HCT116 (cell line): Measurements from ENCODE around the gene DRICH1. TPM values are rescaled to one million over a fixed set of nuclear protein-coding genes. Genes with fewer than 3 reads are reported as not detected.

Experiments
- ATAC-seq: fragments of 200-7000 bp; cut with Tn5 transposase; 2 replicates; pipeline ENCODE4 v1.9.1; 2020; ENCODE audit warnings: mild to moderate bottlenecking, moderate library complexity
- BruUV-seq: library from RNA; stranded (reverse); fragments of 400-500 nt; replicated peaks from 2 replicates; lab custom pipeline; 2021; lab: Mats Ljungman, UMichigan
- CTCF ChIA-PET: fragments of 300-600 bp; sonication (Branson Sonifier 250); formaldehyde crosslinking; loops from one replicate; lab custom pipeline; 2021; ENCODE audit warnings: antibody characterized with exemption; lab: Charles Lee
- POLR2A ChIA-PET: fragments of 300-600, 350-600 bp; sonication (Branson Sonifier 250); formaldehyde crosslinking; loops from one replicate; lab custom pipeline; 2021; ENCODE audit warnings: antibody characterized with exemption; lab: Charles Lee
- RAD21 ChIA-PET, 2 experiments: fragments of 300-600 bp; sonication (Branson Sonifier 250); formaldehyde crosslinking; loops; one replicate each; lab custom pipeline; 2023; ENCODE audit warnings: low total read pairs in 2 of 2; ENCODE audit not compliant: uncharacterized antibody in 2 of 2, unreplicated experiment in 2 of 2, low non-redundant PET in 1 of 2; lab: Charles Lee
- DNase-seq: peaks from one replicate; pipeline ENCODE4 v3.0.0-alpha.2; 2010; ENCODE audit warnings: low read depth, low spot score
- H2AFZ ChIP-seq: fragments of 200-600 bp; shearing (Covaris generic), sonication (generic); 2 replicates; pipeline ENCODE4 v1.6.1; 2017; ENCODE audit warnings: low read depth, mixed run types, mixed read lengths, antibody characterized with exemption, low read length; ENCODE audit not compliant: poor library complexity, severe bottlenecking
- H3K27ac ChIP-seq: 2 replicates; pipeline ENCODE4 v1.5.1; 2012; ENCODE audit warnings: low read depth, low read length
- H3K27me3 ChIP-seq: fragments of 200-600 bp; sonication (generic); 2 replicates; pipeline ENCODE4 v1.6.1; 2016; ENCODE audit warnings: mixed run types, low read length, mixed read lengths; ENCODE audit not compliant: insufficient read depth
- H3K36me3 ChIP-seq, 2 experiments: fragments of 200-500 bp in 1 of 2; fragments of 200-600 bp in 1 of 2; sonication (Bioruptor generic) in 1 of 2; sonication (generic) in 1 of 2; 2 replicates each; pipeline versions ENCODE4 v1.5.1 to v1.6.1; 2014 to 2016; ENCODE audit warnings: low read length in 2 of 2, inconsistent platforms in 1 of 2, mixed read lengths in 1 of 2, mixed run types in 1 of 2; ENCODE audit not compliant: insufficient read depth in 2 of 2, control insufficient read depth in 1 of 2
- H3K4me1 ChIP-seq, 2 experiments: fragments of 200-600 bp in 1 of 2; sonication (generic) in 1 of 2; 2 replicates each; pipeline versions ENCODE4 v1.5.1 to v1.6.1; 2012 to 2017; ENCODE audit warnings: low read length in 2 of 2, inconsistent platforms in 1 of 2, mild to moderate bottlenecking in 1 of 2, mixed read lengths in 1 of 2, mixed run types in 1 of 2, moderate library complexity in 1 of 2; ENCODE audit not compliant: insufficient read depth in 2 of 2, control insufficient read depth in 1 of 2
- H3K4me2 ChIP-seq: fragments of 200-600 bp; sonication (generic); 2 replicates; pipeline ENCODE4 v1.6.1; 2017; ENCODE audit warnings: mixed run types, low read length, mixed read lengths
- H3K4me3 ChIP-seq, 2 experiments: fragments of 200-600 bp in 1 of 2; sonication (generic) in 1 of 2; replicated peaks in 1 of 2; 2 replicates each; pipeline ENCODE4 v1.5.1; 2011 to 2016; ENCODE audit warnings: low read length in 2 of 2, control low read depth in 1 of 2, low read depth in 1 of 2, mild to moderate bottlenecking in 1 of 2, mixed read lengths in 1 of 2, mixed run types in 1 of 2
- H3K79me2 ChIP-seq: fragments of 200-600 bp; sonication (generic); 2 replicates; pipeline ENCODE4 v1.6.1; 2017; ENCODE audit warnings: mild to moderate bottlenecking, mixed run types, low read length, moderate library complexity, mixed read lengths; ENCODE audit not compliant: insufficient read depth
- H3K9ac ChIP-seq: fragments of 200-600 bp; sonication (generic); 2 replicates; pipeline ENCODE4 v1.6.1; 2016; ENCODE audit warnings: low read length, mixed read lengths
- H3K9me2 ChIP-seq: fragments of 200-600 bp; sonication (generic), shearing (Covaris generic); 2 replicates; pipeline ENCODE4 v1.6.1; 2017; ENCODE audit warnings: mixed run types, mild to moderate bottlenecking, moderate library complexity; ENCODE audit not compliant: insufficient read depth
- H3K9me3 ChIP-seq, 2 experiments: fragments of 200-500 bp in 1 of 2; fragments of 200-600 bp in 1 of 2; sonication (Bioruptor generic) in 1 of 2; sonication (generic) in 1 of 2; 2 replicates each; pipeline ENCODE4 v1.6.1; 2014 to 2017; ENCODE audit warnings: low read length in 2 of 2, mixed read lengths in 2 of 2, inconsistent platforms in 1 of 2, low read depth in 1 of 2, mild to moderate bottlenecking in 1 of 2, mixed run types in 1 of 2, moderate library complexity in 1 of 2; ENCODE audit not compliant: control insufficient read depth in 1 of 2, insufficient read depth in 1 of 2
- H4K20me1 ChIP-seq: fragments of 200-600 bp; sonication (generic), shearing (Covaris generic); 2 replicates; pipeline ENCODE4 v1.6.1; 2017; ENCODE audit warnings: mixed run types, mild to moderate bottlenecking, moderate library complexity; ENCODE audit not compliant: insufficient read depth
- CBX3 ChIP-seq: IDR thresholded peaks from 2 replicates; pipeline ENCODE4 v1.6.1; 2012; ENCODE audit warnings: low read depth
- CTCF ChIP-seq, 3 experiments: fragments of 200-600 bp in 1 of 3; sonication (generic) in 1 of 3; IDR thresholded peaks in 2 of 3; conservative IDR thresholded peaks in 1 of 3; 2 replicates each; pipeline ENCODE4 v1.5.1; 2012 to 2017; ENCODE audit warnings: low read depth in 2 of 3, low read length in 2 of 3, antibody characterized with exemption in 1 of 3, borderline replicate concordance in 1 of 3, control low read depth in 1 of 3, mild to moderate bottlenecking in 1 of 3, mixed read lengths in 1 of 3, mixed run types in 1 of 3, moderate library complexity in 1 of 3; ENCODE audit not compliant: insufficient read depth in 1 of 3
- EZH2 ChIP-seq: fragments of 200-600 bp; sonication (generic); IDR thresholded peaks from 2 replicates; pipeline ENCODE4 v1.6.1; 2017; ENCODE audit warnings: antibody characterized with exemption, mixed run types
- EZH2phosphoT487 ChIP-seq: fragments of 200-600 bp; IDR thresholded peaks from 2 replicates; pipeline ENCODE4 v1.6.1; 2018; ENCODE audit warnings: antibody characterized with exemption, borderline replicate concordance
- MAX ChIP-seq: IDR thresholded peaks from 2 replicates; pipeline ENCODE4 v1.6.1; 2012
- SIN3A ChIP-seq: IDR thresholded peaks from 2 replicates; pipeline ENCODE4 v1.6.1; 2012; ENCODE audit warnings: low read depth
- SRF ChIP-seq: IDR thresholded peaks from 2 replicates; pipeline ENCODE4 v1.6.1; 2012; ENCODE audit warnings: low read depth
- TCF7L2 ChIP-seq: IDR thresholded peaks from 2 replicates; pipeline ENCODE4 v1.7.0; 2011; ENCODE audit warnings: borderline replicate concordance, inconsistent platforms; ENCODE audit not compliant: insufficient read depth, insufficient read length; ENCODE audit errors: extremely low read depth
- YY1 ChIP-seq: IDR thresholded peaks from 2 replicates; pipeline ENCODE4 v1.6.1; 2011; ENCODE audit warnings: low read length, low read depth, moderate library complexity, mild to moderate bottlenecking; ENCODE audit not compliant: insufficient replicate concordance; ENCODE audit errors: extremely low read depth
- ZNF274 ChIP-seq: fragments of 200-500 bp; sonication (Bioruptor generic); IDR thresholded peaks from 2 replicates; pipeline ENCODE4 v1.6.1; 2014; ENCODE audit warnings: mild to moderate bottlenecking, low read depth, low read length, inconsistent platforms
- intact Hi-C: fragments of 100-400 bp; cut with micrococcal nuclease; formaldehyde crosslinking; loops from 2 replicates; pipeline ENCODE4 v1.10.0; 2022
- total RNA-seq: library from RNA; stranded (reverse); gene quantifications from one replicate; pipeline ENCODE4 v1.2.1, GENCODE V29; 2021; ENCODE audit not compliant: unreplicated experiment

DRICH1 gene
- total RNA-seq, 1 experiment from 2014 or later, result 0.44 TPM

- ChIA-PET POLR2A (no interaction called here), CTCF (no interaction called here), RAD21 (no interaction called here)
- H3K4me1 ChIP-seq, result no peaks in the 10 kb centered on the region
- no peaks in the 10 kb centered on the region for H3K79me2 ChIP-seq
- H4K20me1 ChIP-seq, result no peaks in the 10 kb centered on the region
- H3K9me2 ChIP-seq, result no peaks in the 10 kb centered on the region
- H3K9me3 ChIP-seq, result no peaks in the 10 kb centered on the region
- no TSS peak for BruUV-seq
- TF ChIP-seq ZNF274 (no peak), CTCF (IDR thresholded peaks at IDR 0.05 in 2 of 3, conservative IDR thresholded peaks at IDR 0.05 in 1 of 3; ENCODE audit: borderline replicate concordance in 1 of 3, insufficient read depth in 1 of 3, low read depth in 2 of 3, low read length in 2 of 3) (no peak), SRF (no peak), EZH2 (no peak), SIN3A (no peak), CBX3 (no peak), TCF7L2 (no peak), YY1 (no peak), EZH2phosphoT487 (no peak), MAX (no peak)
- intact Hi-C loops, result no loop called here
- no peak overlapping the region for H3K27ac ChIP-seq
- H2AFZ ChIP-seq, result no peak overlapping the region
- DNase-seq (no peak), ATAC-seq (no peak)
- no peak overlapping the region for H3K4me2 ChIP-seq
- no peaks in the 10 kb centered on the region for H3K36me3 ChIP-seq
- no peaks in the 10 kb centered on the region for H3K27me3 ChIP-seq
- no peak overlapping the region for H3K4me3 ChIP-seq
- no peak overlapping the region for H3K9ac ChIP-seq
Observed at GRCh38 chr22:23566705-23567475, 65.2 kb downstream of the DRICH1 start.
